HCT116 (cell line): ENCODE results near the gene RASGEF1C. TPM values are rescaled to one million over a fixed set of nuclear protein-coding genes. Genes with fewer than 3 reads are reported as not detected.

Experiments
- ATAC-seq: fragments of 200-7000 bp; cut with Tn5 transposase; 2 replicates; pipeline ENCODE4 v1.9.1; 2020; ENCODE audit warnings: mild to moderate bottlenecking, moderate library complexity
- BruUV-seq: library from RNA; stranded (reverse); fragments of 400-500 nt; replicated peaks from 2 replicates; lab custom pipeline; 2021; lab: Mats Ljungman, UMichigan
- CTCF ChIA-PET: fragments of 300-600 bp; sonication (Branson Sonifier 250); formaldehyde crosslinking; loops from one replicate; lab custom pipeline; 2021; ENCODE audit warnings: antibody characterized with exemption; lab: Charles Lee
- POLR2A ChIA-PET: fragments of 300-600, 350-600 bp; sonication (Branson Sonifier 250); formaldehyde crosslinking; loops from one replicate; lab custom pipeline; 2021; ENCODE audit warnings: antibody characterized with exemption; lab: Charles Lee
- RAD21 ChIA-PET, 2 experiments: fragments of 300-600 bp; sonication (Branson Sonifier 250); formaldehyde crosslinking; loops; one replicate each; lab custom pipeline; 2023; ENCODE audit warnings: low total read pairs in 2 of 2; ENCODE audit not compliant: uncharacterized antibody in 2 of 2, unreplicated experiment in 2 of 2, low non-redundant PET in 1 of 2; lab: Charles Lee
- DNase-seq: peaks from one replicate; pipeline ENCODE4 v3.0.0-alpha.2; 2010; ENCODE audit warnings: low read depth, low spot score
- H2AFZ ChIP-seq: fragments of 200-600 bp; shearing (Covaris generic), sonication (generic); 2 replicates; pipeline ENCODE4 v1.6.1; 2017; ENCODE audit warnings: low read depth, mixed run types, mixed read lengths, antibody characterized with exemption, low read length; ENCODE audit not compliant: poor library complexity, severe bottlenecking
- H3K27ac ChIP-seq: 2 replicates; pipeline ENCODE4 v1.5.1; 2012; ENCODE audit warnings: low read depth, low read length
- H3K27me3 ChIP-seq: fragments of 200-600 bp; sonication (generic); 2 replicates; pipeline ENCODE4 v1.6.1; 2016; ENCODE audit warnings: mixed run types, low read length, mixed read lengths; ENCODE audit not compliant: insufficient read depth
- H3K36me3 ChIP-seq, 2 experiments: fragments of 200-500 bp in 1 of 2; fragments of 200-600 bp in 1 of 2; sonication (Bioruptor generic) in 1 of 2; sonication (generic) in 1 of 2; 2 replicates each; pipeline versions ENCODE4 v1.5.1 to v1.6.1; 2014 to 2016; ENCODE audit warnings: low read length in 2 of 2, inconsistent platforms in 1 of 2, mixed read lengths in 1 of 2, mixed run types in 1 of 2; ENCODE audit not compliant: insufficient read depth in 2 of 2, control insufficient read depth in 1 of 2
- H3K4me1 ChIP-seq, 2 experiments: fragments of 200-600 bp in 1 of 2; sonication (generic) in 1 of 2; 2 replicates each; pipeline versions ENCODE4 v1.5.1 to v1.6.1; 2012 to 2017; ENCODE audit warnings: low read length in 2 of 2, inconsistent platforms in 1 of 2, mild to moderate bottlenecking in 1 of 2, mixed read lengths in 1 of 2, mixed run types in 1 of 2, moderate library complexity in 1 of 2; ENCODE audit not compliant: insufficient read depth in 2 of 2, control insufficient read depth in 1 of 2
- H3K4me2 ChIP-seq: fragments of 200-600 bp; sonication (generic); 2 replicates; pipeline ENCODE4 v1.6.1; 2017; ENCODE audit warnings: mixed run types, low read length, mixed read lengths
- H3K4me3 ChIP-seq, 2 experiments: fragments of 200-600 bp in 1 of 2; sonication (generic) in 1 of 2; replicated peaks in 1 of 2; 2 replicates each; pipeline ENCODE4 v1.5.1; 2011 to 2016; ENCODE audit warnings: low read length in 2 of 2, control low read depth in 1 of 2, low read depth in 1 of 2, mild to moderate bottlenecking in 1 of 2, mixed read lengths in 1 of 2, mixed run types in 1 of 2
- H3K79me2 ChIP-seq: fragments of 200-600 bp; sonication (generic); 2 replicates; pipeline ENCODE4 v1.6.1; 2017; ENCODE audit warnings: mild to moderate bottlenecking, mixed run types, low read length, moderate library complexity, mixed read lengths; ENCODE audit not compliant: insufficient read depth
- H3K9ac ChIP-seq: fragments of 200-600 bp; sonication (generic); 2 replicates; pipeline ENCODE4 v1.6.1; 2016; ENCODE audit warnings: low read length, mixed read lengths
- H3K9me2 ChIP-seq: fragments of 200-600 bp; sonication (generic), shearing (Covaris generic); 2 replicates; pipeline ENCODE4 v1.6.1; 2017; ENCODE audit warnings: mixed run types, mild to moderate bottlenecking, moderate library complexity; ENCODE audit not compliant: insufficient read depth
- H3K9me3 ChIP-seq, 2 experiments: fragments of 200-500 bp in 1 of 2; fragments of 200-600 bp in 1 of 2; sonication (Bioruptor generic) in 1 of 2; sonication (generic) in 1 of 2; 2 replicates each; pipeline ENCODE4 v1.6.1; 2014 to 2017; ENCODE audit warnings: low read length in 2 of 2, mixed read lengths in 2 of 2, inconsistent platforms in 1 of 2, low read depth in 1 of 2, mild to moderate bottlenecking in 1 of 2, mixed run types in 1 of 2, moderate library complexity in 1 of 2; ENCODE audit not compliant: control insufficient read depth in 1 of 2, insufficient read depth in 1 of 2
- H4K20me1 ChIP-seq: fragments of 200-600 bp; sonication (generic), shearing (Covaris generic); 2 replicates; pipeline ENCODE4 v1.6.1; 2017; ENCODE audit warnings: mixed run types, mild to moderate bottlenecking, moderate library complexity; ENCODE audit not compliant: insufficient read depth
- ATF3 ChIP-seq: IDR thresholded peaks from 2 replicates; pipeline ENCODE4 v1.6.1; 2012
- EGR1 ChIP-seq: IDR thresholded peaks from 2 replicates; pipeline ENCODE4 v1.6.1; 2012; ENCODE audit warnings: low read depth
- ELF1 ChIP-seq: IDR thresholded peaks from 2 replicates; pipeline ENCODE4 v1.6.1; 2012; ENCODE audit warnings: low read depth, borderline replicate concordance
- EZH2 ChIP-seq: fragments of 200-600 bp; sonication (generic); IDR thresholded peaks from 2 replicates; pipeline ENCODE4 v1.6.1; 2017; ENCODE audit warnings: antibody characterized with exemption, mixed run types
- EZH2phosphoT487 ChIP-seq: fragments of 200-600 bp; IDR thresholded peaks from 2 replicates; pipeline ENCODE4 v1.6.1; 2018; ENCODE audit warnings: antibody characterized with exemption, borderline replicate concordance
- FOSL1 ChIP-seq: IDR thresholded peaks from 2 replicates; pipeline ENCODE4 v1.6.1; 2012; ENCODE audit warnings: low read depth
- MAX ChIP-seq: IDR thresholded peaks from 2 replicates; pipeline ENCODE4 v1.6.1; 2012
- RAD21 ChIP-seq: IDR thresholded peaks from 2 replicates; pipeline ENCODE4 v1.6.1; 2012; ENCODE audit warnings: low read depth, mild to moderate bottlenecking
- REST ChIP-seq: IDR thresholded peaks from 2 replicates; pipeline ENCODE4 v1.6.1; 2012; ENCODE audit warnings: low read depth
- SIN3A ChIP-seq: IDR thresholded peaks from 2 replicates; pipeline ENCODE4 v1.6.1; 2012; ENCODE audit warnings: low read depth
- SRF ChIP-seq: IDR thresholded peaks from 2 replicates; pipeline ENCODE4 v1.6.1; 2012; ENCODE audit warnings: low read depth
- YY1 ChIP-seq: IDR thresholded peaks from 2 replicates; pipeline ENCODE4 v1.6.1; 2011; ENCODE audit warnings: low read length, low read depth, moderate library complexity, mild to moderate bottlenecking; ENCODE audit not compliant: insufficient replicate concordance; ENCODE audit errors: extremely low read depth
- ZNF274 ChIP-seq: fragments of 200-500 bp; sonication (Bioruptor generic); IDR thresholded peaks from 2 replicates; pipeline ENCODE4 v1.6.1; 2014; ENCODE audit warnings: mild to moderate bottlenecking, low read depth, low read length, inconsistent platforms
- intact Hi-C: fragments of 100-400 bp; cut with micrococcal nuclease; formaldehyde crosslinking; loops from 2 replicates; pipeline ENCODE4 v1.10.0; 2022
- total RNA-seq: library from RNA; stranded (reverse); gene quantifications from one replicate; pipeline ENCODE4 v1.2.1, GENCODE V29; 2021; ENCODE audit not compliant: unreplicated experiment

The RASGEF1C gene
- total RNA-seq, 1 experiment from 2014 or later: 1.2 TPM

- peaks cover 8 to 10% of the 10 kb centered on the region in 2 experiments; a peak in 2 of 4 replicates for H3K4me1 ChIP-seq
- intact Hi-C loops: loop anchor here (10.0 kb wide), 1 partner anchor 179 kb away; the partner anchor contains the start of gene TBC1D9B
- ATAC-seq (no peak), DNase-seq (no peak)
- H4K20me1 ChIP-seq: no peaks in the 10 kb centered on the region
- no TSS peak for BruUV-seq
- no peaks in the 10 kb centered on the region for H3K27me3 ChIP-seq
- no peaks in the 10 kb centered on the region for H3K36me3 ChIP-seq
- no peaks in the 10 kb centered on the region for H3K79me2 ChIP-seq
- H3K27ac ChIP-seq: no peak overlapping the region
- no peaks in the 10 kb centered on the region for H3K9me2 ChIP-seq
- no peak overlapping the region for H3K4me2 ChIP-seq
- no peaks in the 10 kb centered on the region for H3K9me3 ChIP-seq
- ChIA-PET RAD21 (no interaction called here), CTCF (no interaction called here), POLR2A (no interaction called here)
- no peak overlapping the region for H3K9ac ChIP-seq
- H3K4me3 ChIP-seq: no peak overlapping the region
- no peak for TF ChIP-seq YY1
- TF ChIP-seq MAX: no peak
- no peak for TF ChIP-seq RAD21
- no peak for TF ChIP-seq ATF3
- TF ChIP-seq REST: no peak
- TF ChIP-seq SIN3A: no peak
- no peak for TF ChIP-seq ZNF274
- TF ChIP-seq EGR1: no peak
- TF ChIP-seq ELF1: no peak
- no peak for TF ChIP-seq EZH2phosphoT487
- TF ChIP-seq SRF: no peak
- TF ChIP-seq FOSL1: no peak
- TF ChIP-seq EZH2: no peak
- H2AFZ ChIP-seq: no peak overlapping the region
These were observed 125.4 kb downstream of the RASGEF1C start for GRCh38 chr5:180083529-180084060.
